HepG2 (cell line): Measurements from ENCODE around the gene SNX2.

Experiments
- EZH2 ChIP-seq: conservative IDR thresholded peaks from 2 replicates; pipeline ENCODE4 v1.6.1; 2012; ENCODE audit warnings: mild to moderate bottlenecking, low read depth, low read length, moderate library complexity
- RFX5 ChIP-seq: IDR thresholded peaks from 2 replicates; pipeline ENCODE4 v1.6.1; 2011; ENCODE audit warnings: low read depth, low read length, improper control_type of control experiment

DNA sequence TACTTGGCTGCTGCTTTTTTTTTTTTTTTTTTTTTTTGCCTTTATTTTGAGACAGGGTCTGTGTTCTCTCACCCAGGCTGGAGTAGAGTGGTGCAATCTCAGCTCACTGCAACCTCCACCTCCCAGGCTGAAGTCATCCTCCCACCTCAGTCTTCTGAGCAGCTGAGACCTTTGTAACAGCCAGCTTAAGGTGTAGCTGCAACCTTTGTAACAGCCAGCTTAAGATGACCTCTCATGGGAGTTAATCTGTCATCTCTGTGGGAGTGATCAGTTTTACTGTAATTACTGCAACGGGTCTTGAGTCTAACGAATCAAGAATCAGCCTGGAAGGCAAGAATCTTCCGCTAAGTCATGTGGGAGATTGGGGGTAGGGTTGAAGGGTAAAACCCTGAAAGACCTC is 31.6 kb upstream of the SNX2 start:
- TF ChIP-seq EZH2: no peak
- no peak for TF ChIP-seq RFX5
